GM12801 (cell line): ENCODE data around the gene GCLC.

Experiments
- CTCF ChIP-seq: IDR thresholded peaks from one replicate; pipeline ENCODE4 v1.5.1; 2011; ENCODE audit warnings: control low read depth; ENCODE audit not compliant: insufficient read length; ENCODE audit errors: extremely low read depth

The GCLC gene

GRCh38 chr6:53514677-53515076, 30.2 kb downstream of the GCLC start:
- no peak for TF ChIP-seq CTCF

GRCh38 chr6:53513519-53513966, 31.4 kb downstream of the GCLC start:
- TF ChIP-seq CTCF: no peak

GRCh38 chr6:53513056-53513455, 31.8 kb downstream of the GCLC start:
- TF ChIP-seq CTCF: no peak

- no peak for TF ChIP-seq CTCF
These were observed 32.3 kb downstream of the GCLC start for GRCh38 chr6:53512626-53513025.

- TF ChIP-seq CTCF: no peak
These were observed 34.2 kb downstream of the GCLC start for GRCh38 chr6:53510746-53511145.

- no peak for TF ChIP-seq CTCF
These were observed 38.0 kb downstream of the GCLC start for GRCh38 chr6:53506872-53507271.

- TF ChIP-seq CTCF: no peak
These were observed 40.4 kb downstream of the GCLC start for GRCh38 chr6:53504512-53504911.

- no peak for TF ChIP-seq CTCF
These were observed 41.8 kb downstream of the GCLC start for GRCh38 chr6:53503060-53503459.
